Vagina (tissue), 2 donors: ENCODE results near the gene GTF3C1. TPM values are rescaled to one million over a fixed set of nuclear protein-coding genes. Genes with fewer than 3 reads are reported as not detected.

Experiments
- DNase-seq, 2 donors: peaks; one replicate each; pipeline ENCODE4 v3.0.0-alpha.2; 2017; ENCODE audit errors: extremely low spot score in 2 of 2
- H3K27ac ChIP-seq: fragments of 200-600 bp; sonication (generic); one replicate; pipeline ENCODE4 v1.5.1; 2019
- H3K27me3 ChIP-seq: fragments of 200-600 bp; sonication (generic); one replicate; pipeline ENCODE4 v1.5.1; 2019
- H3K36me3 ChIP-seq, 2 donors: fragments of 200-600 bp; sonication (generic); one replicate each; pipeline ENCODE4 v1.5.1; 2017 to 2019
- H3K4me1 ChIP-seq: fragments of 200-600 bp; sonication (generic); one replicate; pipeline ENCODE4 v1.5.1; 2019
- H3K4me3 ChIP-seq, 2 donors: fragments of 200-600 bp; sonication (generic); 1 replicate in 1 of 2; 2 replicates in 1 of 2; pipeline ENCODE4 v1.5.1; 2016 to 2019
- H3K9me3 ChIP-seq: fragments of 200-600 bp; sonication (generic); one replicate; pipeline ENCODE4 v1.5.1; 2019
- CTCF ChIP-seq, 3 experiments: fragments of 450-650 bp in 2 of 3; fragments of 200-600 bp in 1 of 3; sonication (generic) in 1 of 3; IDR thresholded peaks; one replicate each; pipeline ENCODE4 v1.5.1; 2017 to 2019; ENCODE audit warnings: antibody characterized with exemption in 3 of 3, mild to moderate bottlenecking in 2 of 3, moderate library complexity in 2 of 3
- POLR2A ChIP-seq, 2 donors: fragments of 450-650 bp; IDR thresholded peaks; one replicate each; pipeline ENCODE4 v1.6.1; 2017; ENCODE audit warnings: antibody characterized with exemption in 2 of 2, mild to moderate bottlenecking in 2 of 2, moderate library complexity in 2 of 2
- POLR2AphosphoS5 ChIP-seq, 2 donors: sonication (generic); formaldehyde crosslinking; IDR thresholded peaks; one replicate each; pipeline ENCODE4 v1.9.0; 2017; ENCODE audit warnings: antibody characterized with exemption in 2 of 2, mild to moderate bottlenecking in 2 of 2, low read depth in 1 of 2; ENCODE audit not compliant: insufficient read depth in 1 of 2
- intact Hi-C: fragments of 100-400 bp; cut with DNase I; formaldehyde crosslinking; loops from one replicate; pipeline ENCODE4 v1.15.1; 2023
- total RNA-seq: library from RNA; depleted of rRNA; stranded (reverse); fragments of >200 nt; gene quantifications from one replicate; pipeline ENCODE4 v1.2.3, GENCODE V29; 2016

GTF3C1 gene
- total RNA-seq, 1 donor from 2014 or later = 133 TPM

GRCh38 chr16:27427538-27427937 lies 122.2 kb downstream of the GTF3C1 start:
- H3K27me3 ChIP-seq = no peaks in the 10 kb centered on the region
- no peak for TF ChIP-seq CTCF (IDR thresholded peaks at IDR 0.05)
- intact Hi-C loops = no loop called here
- peak; percentile 47 to 81 for DNase-seq
- H3K27ac ChIP-seq = no peak overlapping the region
- no peak overlapping the region for H3K4me3 ChIP-seq
- H3K36me3 ChIP-seq = no peaks in the 10 kb centered on the region
- no peaks in the 10 kb centered on the region for H3K9me3 ChIP-seq
- no peaks in the 10 kb centered on the region for H3K4me1 ChIP-seq

GRCh38 chr16:27426423-27427408 lies 123.0 kb downstream of the GTF3C1 start:
- intact Hi-C loops = no loop called here
- H3K27ac ChIP-seq = no peak overlapping the region
- no peaks in the 10 kb centered on the region for H3K27me3 ChIP-seq
- TF ChIP-seq POLR2AphosphoS5 (IDR thresholded peaks at IDR 0.05; ENCODE audit: insufficient read depth in 1 of 2, low read depth in 1 of 2) = no peak
- no peak for TF ChIP-seq CTCF (IDR thresholded peaks at IDR 0.05)
- TF ChIP-seq POLR2A (IDR thresholded peaks at IDR 0.05) = no peak
- H3K9me3 ChIP-seq = peaks cover 7% of the 10 kb centered on the region
- no peaks in the 10 kb centered on the region for H3K36me3 ChIP-seq
- H3K4me3 ChIP-seq = no peak overlapping the region
- no peaks in the 10 kb centered on the region for H3K4me1 ChIP-seq
- DNase-seq = peak; percentile 77 to 85

GRCh38 chr16:27425961-27426360 lies 123.8 kb downstream of the GTF3C1 start:
- H3K27ac ChIP-seq = no peak overlapping the region
- H3K4me3 ChIP-seq = no peak overlapping the region
- intact Hi-C loops = no loop called here
- no peaks in the 10 kb centered on the region for H3K4me1 ChIP-seq
- H3K27me3 ChIP-seq = no peaks in the 10 kb centered on the region
- DNase-seq = no peak
- no peaks in the 10 kb centered on the region for H3K36me3 ChIP-seq
- TF ChIP-seq POLR2AphosphoS5 (IDR thresholded peaks at IDR 0.05; ENCODE audit: insufficient read depth in 1 of 2, low read depth in 1 of 2) (no peak), CTCF (IDR thresholded peaks at IDR 0.05) (no peak), POLR2A (IDR thresholded peaks at IDR 0.05) (no peak)
- H3K9me3 ChIP-seq = peaks cover 10% of the 10 kb centered on the region

- Histone ChIP-seq H3K36me3 (no peaks in the 10 kb centered on the region), H3K9me3 (peaks cover 10% of the 10 kb centered on the region), H3K4me1 (no peaks in the 10 kb centered on the region), H3K27me3 (no peaks in the 10 kb centered on the region), H3K27ac (no peak overlapping the region), H3K4me3 (no peak overlapping the region)
- TF ChIP-seq CTCF (IDR thresholded peaks at IDR 0.05) (no peak), POLR2AphosphoS5 (IDR thresholded peaks at IDR 0.05; ENCODE audit: insufficient read depth in 1 of 2, low read depth in 1 of 2) (no peak), POLR2A (IDR thresholded peaks at IDR 0.05) (no peak)
- peak; percentile 16 to 40 for DNase-seq
- intact Hi-C loops = no loop called here
Observed at GRCh38 chr16:27424772-27425498, 124.8 kb downstream of the GTF3C1 start.
